ENCODE measurements around the gene ADPRH.

- no peak for TF ChIP-seq CTCF (IDR thresholded peaks at IDR 0.05)
- no peak for TF ChIP-seq POLR2AphosphoS5 (IDR thresholded peaks at IDR 0.05)
- TF ChIP-seq POLR2A (IDR thresholded peaks at IDR 0.05): no peak
- no peak for TF ChIP-seq EP300 (IDR thresholded peaks at IDR 0.05; ENCODE audit: low read depth)
Observed at GRCh38 chr3:119555929-119556328, 23.4 kb upstream of the ADPRH start.
